ENCODE data around the gene EFR3B.
"Not testable (repeated sequence)": the region's sequence is repeated elsewhere in the genome, so short reads cannot be mapped to it uniquely, and the experiment has no call there.

Gene EFR3B

GRCh38 chr2:25150993-25151392 lies 109.1 kb downstream of the EFR3B start:
- not testable (repeated sequence) for DNase-seq (ENCODE audit: low spot score)

- DNase-seq (ENCODE audit: low spot score): no peak
Observed at GRCh38 chr2:25151718-25152117, 109.8 kb downstream of the EFR3B start.

GRCh38 chr2:25155401-25155800 lies 113.5 kb downstream of the EFR3B start:
- DNase-seq (ENCODE audit: low spot score): no peak

- no peak for DNase-seq (ENCODE audit: low spot score)
Observed at GRCh38 chr2:25158096-25158852, 116.4 kb downstream of the EFR3B start.

GRCh38 chr2:25159949-25160348 lies 118.1 kb downstream of the EFR3B start:
- no peak for DNase-seq (ENCODE audit: low spot score)

- DNase-seq (ENCODE audit: low spot score): no peak
Observed at GRCh38 chr2:25160376-25160775, 118.5 kb downstream of the EFR3B start.

- DNase-seq (ENCODE audit: low spot score): no peak
Observed at GRCh38 chr2:25161055-25161781, 119.3 kb downstream of the EFR3B start.

- not testable (repeated sequence) for DNase-seq (ENCODE audit: low spot score)
Observed at GRCh38 chr2:25162061-25162460, 120.2 kb downstream of the EFR3B start.

- no peak for DNase-seq (ENCODE audit: low spot score)
Observed at GRCh38 chr2:25164561-25164960, 122.7 kb downstream of the EFR3B start.

GRCh38 chr2:25165992-25166875 lies 124.4 kb downstream of the EFR3B start:
- peak; percentile 21 for DNase-seq (ENCODE audit: low spot score)

- DNase-seq (ENCODE audit: low spot score): peak; percentile 26
Observed at GRCh38 chr2:25168256-25169072, 126.6 kb downstream of the EFR3B start, which contains the start of gene POMC. POMC (minus strand) TSS chr2:25168580; CDS start chr2:25164772, 3,808 bp downstream.

- no peak for DNase-seq (ENCODE audit: low spot score)
Observed at GRCh38 chr2:25169073-25169470, 127.2 kb downstream of the EFR3B start.

GRCh38 chr2:25170888-25171287 lies 129.0 kb downstream of the EFR3B start:
- DNase-seq (ENCODE audit: low spot score): no peak

- no peak for DNase-seq (ENCODE audit: low spot score)
Observed at GRCh38 chr2:25173719-25174118, 131.8 kb downstream of the EFR3B start.

GRCh38 chr2:25174192-25174861 lies 132.5 kb downstream of the EFR3B start:
- DNase-seq (ENCODE audit: low spot score): no peak

- DNase-seq (ENCODE audit: low spot score): no peak
Observed at GRCh38 chr2:25176138-25176537, 134.3 kb downstream of the EFR3B start.

- DNase-seq (ENCODE audit: low spot score): no peak
Observed at GRCh38 chr2:25176541-25177181, 134.8 kb downstream of the EFR3B start.

GRCh38 chr2:25177211-25177611 lies 135.3 kb downstream of the EFR3B start:
- no peak for DNase-seq (ENCODE audit: low spot score)

- no peak for DNase-seq (ENCODE audit: low spot score)
Observed at GRCh38 chr2:25178976-25179375, 137.1 kb downstream of the EFR3B start.

- no peak for DNase-seq (ENCODE audit: low spot score)
Observed at GRCh38 chr2:25184254-25184653, 142.4 kb downstream of the EFR3B start.

Data from kidney tubule cell (primary cell).